ENCODE data around the gene M6PR. TPM values are rescaled to one million over a fixed set of nuclear protein-coding genes. Genes with fewer than 3 reads are reported as not detected.

The M6PR gene
- total and polyA plus RNA-seq, 10 of the 15 experiments (the other 5 are each of a cell fraction or from before 2014, with no cell fraction given) = 65.4 to 209 (median 139) TPM

- H3K9me3 ChIP-seq (replicated peaks; ENCODE audit: control insufficient read depth, insufficient read depth, low read length) = no peaks in the 10 kb centered on the region; the same call in 2 of the 3 replicates
- TF ChIP-seq EED (IDR thresholded peaks at IDR 0.05; ENCODE audit: low read depth) (no peak), USF2 (IDR thresholded peaks at IDR 0.05; ENCODE audit: borderline replicate concordance, low read depth, low read length) (no peak), RELB (IDR thresholded peaks at IDR 0.05; ENCODE audit: low read depth) (no peak), POU2F2 (IDR thresholded peaks at IDR 0.05; ENCODE audit: borderline replicate concordance, low read depth, low read length) (no peak), KLF5 (IDR thresholded peaks at IDR 0.05; ENCODE audit: partially characterized antibody) (no peak), CREB1 (IDR thresholded peaks at IDR 0.05; ENCODE audit: low read depth) (no peak)
- peaks cover 5% of the 10 kb centered on the region; the same call in 1 of the 2 replicates for H3K4me1 ChIP-seq (ENCODE audit: control insufficient read depth, insufficient read depth, low read length)
- ChIA-PET POLR2A (no interaction called here), CTCF (interaction anchor here (0.6 kb wide), 1 partner anchor 16 kb away, joined by 3 read pairs; no protein-coding TSS in a partner anchor), SMC1A (ENCODE audit: uncharacterized antibody, unreplicated experiment) (interaction anchor here (1.0 kb wide), 1 partner anchor 85 kb away, joined by 3 read pairs; no protein-coding TSS in a partner anchor), RAD21 (ENCODE audit: unreplicated experiment) (no interaction called here)
- H3K79me2 ChIP-seq (ENCODE audit: control insufficient read depth, insufficient read depth, low read length) = peaks cover 9% of the 10 kb centered on the region
- FAIRE-seq (no peak), ATAC-seq (no peak), DNase-seq (ENCODE audit: low read depth, low spot score) (no peak)
- no peaks in the 10 kb centered on the region for H4K20me1 ChIP-seq (ENCODE audit: control insufficient read depth, insufficient read depth)
- no peak overlapping the region for H3K27ac ChIP-seq (ENCODE audit: control insufficient read depth, insufficient read depth)
- BruUV-seq (replicated peaks) = no TSS peak
- no peak overlapping the region for H3K4me2 ChIP-seq (ENCODE audit: control insufficient read depth, insufficient read depth)
- H3K36me3 ChIP-seq (ENCODE audit: control insufficient read depth in 2 of 2, insufficient read depth in 2 of 2, low read length in 1 of 2) = no peaks in the 10 kb centered on the region
- H3K27me3 ChIP-seq (replicated peaks in 1 of 2; ENCODE audit: control insufficient read depth in 2 of 2, insufficient read depth in 2 of 2, low read length in 1 of 2) = no peaks in the 10 kb centered on the region
- H3K4me3 ChIP-seq = no peak overlapping the region
- in situ Hi-C loops (cut with MboI) (loop anchor here (5.0 kb wide), 1 partner anchor 88 kb away; no protein-coding TSS in a partner anchor), intact Hi-C loops (cut with micrococcal nuclease; ENCODE audit: unreplicated experiment) (loop anchor here (5.0 kb wide), 1 partner anchor 272 kb away; no protein-coding TSS in a partner anchor)
- H2AFZ ChIP-seq (ENCODE audit: control insufficient read depth, low read depth, low read length) = no peak overlapping the region
- H3K9ac ChIP-seq (ENCODE audit: control insufficient read depth, insufficient read depth, low read length) = no peak overlapping the region
- 87% methylated on average over 8 of the region's 8 CpGs for WGBS (ENCODE audit: insufficient coverage, insufficient replicate concordance, low lambda C conversion rate, missing lambda C conversion rate)
Measured at GRCh38 chr12:8953773-8954402, 4.4 kb upstream of the M6PR start.

Data from GM12878 (cell line).